HEK293 (cell line): ENCODE results near the gene APOLD1.

Experiments
- MEIS1 ChIP-seq: sonication (generic); formaldehyde crosslinking; IDR thresholded peaks from 2 replicates; pipeline ENCODE4 v1.8.1; 2022; ENCODE audit warnings: missing genetic modification reagents, mild to moderate bottlenecking, borderline replicate concordance
- OSR2 ChIP-seq: fragments of 450-650 bp; formaldehyde crosslinking; IDR thresholded peaks from 2 replicates; pipeline ENCODE4 v1.5.1; 2016; ENCODE audit warnings: missing biosample characterization, missing genetic modification characterization
- SETDB1 ChIP-seq: IDR thresholded peaks from one replicate; pipeline ENCODE4 v1.6.1; 2017; ENCODE audit warnings: mild to moderate bottlenecking, low read length, moderate library complexity, mixed read lengths; ENCODE audit not compliant: insufficient read length
- TRIM28 ChIP-seq: IDR thresholded peaks from 2 replicates; pipeline ENCODE4 v1.6.1; 2011; ENCODE audit warnings: low read length, control low read depth, borderline replicate concordance
- YY1 ChIP-seq: fragments of 450-650 bp; formaldehyde crosslinking; IDR thresholded peaks from 2 replicates; pipeline ENCODE4 v1.5.1; 2018; ENCODE audit warnings: missing biosample characterization, missing genetic modification characterization
- ZBTB17 ChIP-seq: fragments of 450-650 bp; formaldehyde crosslinking; IDR thresholded peaks from 2 replicates; pipeline ENCODE4 v1.5.1; 2016; ENCODE audit warnings: missing biosample characterization, missing genetic modification characterization
- ZNF132 ChIP-seq: fragments of 450-650 bp; formaldehyde crosslinking; IDR thresholded peaks from 2 replicates; pipeline ENCODE4 v1.5.1; 2017; ENCODE audit warnings: missing biosample characterization, missing genetic modification characterization, borderline replicate concordance
- ZNF202 ChIP-seq: fragments of 450-650 bp; formaldehyde crosslinking; IDR thresholded peaks from 2 replicates; pipeline ENCODE4 v1.5.1; 2016; ENCODE audit warnings: missing biosample characterization, missing genetic modification characterization, borderline replicate concordance
- ZNF266 ChIP-seq: fragments of 450-650 bp; formaldehyde crosslinking; IDR thresholded peaks from 2 replicates; pipeline ENCODE4 v1.5.1; 2016; ENCODE audit warnings: missing biosample characterization, missing genetic modification characterization, low read depth
- ZNF274 ChIP-seq, 2 experiments: fragments of 200-500 bp in 1 of 2; fragments of 450-650 bp in 1 of 2; sonication (Bioruptor generic) in 1 of 2; formaldehyde crosslinking in 1 of 2; IDR thresholded peaks; 2 replicates each; pipeline versions ENCODE4 v1.5.1 to v1.6.1; 2014 to 2016; ENCODE audit warnings: borderline replicate concordance in 1 of 2, inconsistent platforms in 1 of 2, low read length in 1 of 2, missing biosample characterization in 1 of 2, missing genetic modification characterization in 1 of 2
- ZNF324 ChIP-seq: fragments of 450-650 bp; formaldehyde crosslinking; IDR thresholded peaks from 2 replicates; pipeline ENCODE4 v1.5.1; 2016; ENCODE audit warnings: missing biosample characterization, missing genetic modification characterization
- ZNF350 ChIP-seq: fragments of 450-650 bp; formaldehyde crosslinking; IDR thresholded peaks from 2 replicates; pipeline ENCODE4 v1.5.0; 2017; ENCODE audit warnings: missing biosample characterization, mild to moderate bottlenecking, missing genetic modification characterization
- ZNF37A ChIP-seq: fragments of 450-650 bp; IDR thresholded peaks from 2 replicates; pipeline ENCODE4 v1.5.1; 2018; ENCODE audit warnings: missing biosample characterization, missing genetic modification characterization
- ZNF416 ChIP-seq: fragments of 450-650 bp; formaldehyde crosslinking; IDR thresholded peaks from 2 replicates; pipeline ENCODE4 v1.5.1; 2016; ENCODE audit warnings: missing biosample characterization, missing genetic modification characterization
- ZNF529 ChIP-seq: fragments of 450-650 bp; formaldehyde crosslinking; IDR thresholded peaks from 2 replicates; pipeline ENCODE4 v1.5.1; 2017; ENCODE audit warnings: missing genetic modification characterization, missing biosample characterization; ENCODE audit not compliant: insufficient replicate concordance
- ZNF530 ChIP-seq: fragments of 450-650 bp; formaldehyde crosslinking; IDR thresholded peaks from 2 replicates; pipeline ENCODE4 v1.5.1; 2016; ENCODE audit warnings: low read depth, missing biosample characterization, missing genetic modification characterization
- ZNF560 ChIP-seq: fragments of 450-650 bp; formaldehyde crosslinking; IDR thresholded peaks from 2 replicates; pipeline ENCODE4 v1.5.1; 2017; ENCODE audit warnings: missing biosample characterization, missing genetic modification characterization, borderline replicate concordance
- ZNF596 ChIP-seq: fragments of 450-650 bp; IDR thresholded peaks from 2 replicates; pipeline ENCODE4 v1.5.0; 2018; ENCODE audit warnings: missing biosample characterization, mild to moderate bottlenecking, missing genetic modification characterization, moderate library complexity
- ZNF610 ChIP-seq: fragments of 450-650 bp; formaldehyde crosslinking; IDR thresholded peaks from 2 replicates; pipeline ENCODE4 v1.5.1; 2016; ENCODE audit warnings: missing biosample characterization, missing genetic modification characterization, borderline replicate concordance
- ZNF658 ChIP-seq: fragments of 450-650 bp; formaldehyde crosslinking; IDR thresholded peaks from 2 replicates; pipeline ENCODE4; 2016; ENCODE audit warnings: missing biosample characterization, missing genetic modification characterization
- ZNF692 ChIP-seq: fragments of 450-650 bp; formaldehyde crosslinking; IDR thresholded peaks from 2 replicates; pipeline ENCODE4 v1.5.1; 2016; ENCODE audit warnings: missing biosample characterization, missing genetic modification characterization
- ZNF768 ChIP-seq: fragments of 450-650 bp; formaldehyde crosslinking; IDR thresholded peaks from 2 replicates; pipeline ENCODE4 v1.5.1; 2018; ENCODE audit warnings: missing biosample characterization, mild to moderate bottlenecking, missing genetic modification characterization
- ZNF843 ChIP-seq: fragments of 450-650 bp; formaldehyde crosslinking; IDR thresholded peaks from 2 replicates; pipeline ENCODE4 v1.5.1; 2016; ENCODE audit warnings: missing biosample characterization, missing genetic modification characterization
- TF ChIP-seq, protein P1 (sequence below): fragments of 450-650 bp; formaldehyde crosslinking; optimal IDR thresholded peaks from 2 replicates; pipeline ENCODE3; 2016; ENCODE audit warnings: missing biosample characterization, mild to moderate bottlenecking, missing genetic modification characterization
- TF ChIP-seq, protein P2 (sequence below): fragments of 450-650 bp; formaldehyde crosslinking; IDR thresholded peaks from 2 replicates; pipeline ENCODE4 v1.5.1; 2016; ENCODE audit warnings: missing biosample characterization, missing genetic modification characterization
- TF ChIP-seq, protein P3 (sequence below): fragments of 450-650 bp; formaldehyde crosslinking; IDR thresholded peaks from 2 replicates; pipeline ENCODE4 v1.5.0; 2017; ENCODE audit warnings: missing biosample characterization, missing genetic modification characterization, borderline replicate concordance
- TF ChIP-seq, protein P4 (sequence below): fragments of 450-650 bp; formaldehyde crosslinking; IDR thresholded peaks from 2 replicates; pipeline ENCODE4 v1.5.1; 2016; ENCODE audit warnings: missing biosample characterization, missing genetic modification characterization
- TF ChIP-seq, protein P5 (sequence below): fragments of 450-650 bp; formaldehyde crosslinking; IDR thresholded peaks from 2 replicates; pipeline ENCODE4 v1.5.1; 2016; ENCODE audit warnings: missing biosample characterization, missing genetic modification characterization
- TF ChIP-seq, protein P6 (sequence below): fragments of 450-650 bp; formaldehyde crosslinking; IDR thresholded peaks from 2 replicates; pipeline ENCODE4 v1.5.1; 2016; ENCODE audit warnings: missing biosample characterization, missing genetic modification characterization, low read depth

APOLD1 gene

GRCh38 chr12:12788675-12789368 lies 3.4 kb downstream of the APOLD1 start (continued):
- TF ChIP-seq ZNF416 (tag by site-specific recombination): no peak
- TF ChIP-seq ZNF843 (tag by site-specific recombination): no peak
- no peak for TF ChIP-seq ZNF530
- TF ChIP-seq ZBTB17 (tag by site-specific recombination): no peak
- TF ChIP-seq ZNF560: no peak
- TF ChIP-seq MEIS1 (CRISPR knock-in tag): no peak
- TF ChIP-seq ZNF274 (IDR thresholded peaks at IDR 0.05; ENCODE audit: low read length): no peak
- no peak for TF ChIP-seq ZNF274 (tag by site-specific recombination; IDR thresholded peaks at IDR 0.05; ENCODE audit: borderline replicate concordance)
- no peak for TF ChIP-seq SETDB1
- no peak for TF ChIP-seq ZNF266 (tag by site-specific recombination)
- TF ChIP-seq YY1 (tag by site-specific recombination): no peak
- no peak for TF ChIP-seq ZNF350 (tag by site-specific recombination)
- TF ChIP-seq ZNF596 (tag by site-specific recombination): peak; percentile 95
- no peak for TF ChIP-seq ZNF610
- no peak for TF ChIP-seq ZNF132 (tag by site-specific recombination)
- no peak for TF ChIP-seq TRIM28
- TF ChIP-seq, protein P1, sequence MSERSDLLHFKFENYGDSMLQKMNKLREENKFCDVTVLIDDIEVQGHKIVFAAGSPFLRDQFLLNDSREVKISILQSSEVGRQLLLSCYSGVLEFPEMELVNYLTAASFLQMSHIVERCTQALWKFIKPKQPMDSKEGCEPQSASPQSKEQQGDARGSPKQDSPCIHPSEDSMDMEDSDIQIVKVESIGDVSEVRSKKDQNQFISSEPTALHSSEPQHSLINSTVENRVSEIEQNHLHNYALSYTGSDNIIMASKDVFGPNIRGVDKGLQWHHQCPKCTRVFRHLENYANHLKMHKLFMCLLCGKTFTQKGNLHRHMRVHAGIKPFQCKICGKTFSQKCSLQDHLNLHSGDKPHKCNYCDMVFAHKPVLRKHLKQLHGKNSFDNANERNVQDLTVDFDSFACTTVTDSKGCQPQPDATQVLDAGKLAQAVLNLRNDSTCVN (tag by site-specific recombination): no peak
- TF ChIP-seq, protein P2, sequence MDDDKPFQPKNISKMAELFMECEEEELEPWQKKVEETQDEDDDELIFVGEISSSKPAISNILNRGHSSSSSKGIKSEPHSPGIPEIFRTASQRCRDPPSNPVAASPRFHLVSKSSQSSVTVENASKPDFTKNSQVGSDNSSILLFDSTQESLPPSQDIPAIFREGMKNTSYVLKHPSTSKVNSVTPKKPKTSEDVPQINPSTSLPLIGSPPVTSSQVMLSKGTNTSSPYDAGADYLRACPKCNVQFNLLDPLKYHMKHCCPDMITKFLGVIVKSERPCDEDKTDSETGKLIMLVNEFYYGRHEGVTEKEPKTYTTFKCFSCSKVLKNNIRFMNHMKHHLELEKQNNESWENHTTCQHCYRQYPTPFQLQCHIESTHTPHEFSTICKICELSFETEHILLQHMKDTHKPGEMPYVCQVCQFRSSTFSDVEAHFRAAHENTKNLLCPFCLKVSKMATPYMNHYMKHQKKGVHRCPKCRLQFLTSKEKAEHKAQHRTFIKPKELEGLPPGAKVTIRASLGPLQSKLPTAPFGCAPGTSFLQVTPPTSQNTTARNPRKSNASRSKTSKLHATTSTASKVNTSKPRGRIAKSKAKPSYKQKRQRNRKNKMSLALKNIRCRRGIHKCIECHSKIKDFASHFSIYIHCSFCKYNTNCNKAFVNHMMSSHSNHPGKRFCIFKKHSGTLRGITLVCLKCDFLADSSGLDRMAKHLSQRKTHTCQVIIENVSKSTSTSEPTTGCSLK (tag by site-specific recombination): no peak
- TF ChIP-seq ZNF692: peak; percentile 90; the same call in 1 of the 2 replicates
- TF ChIP-seq, protein P3, sequence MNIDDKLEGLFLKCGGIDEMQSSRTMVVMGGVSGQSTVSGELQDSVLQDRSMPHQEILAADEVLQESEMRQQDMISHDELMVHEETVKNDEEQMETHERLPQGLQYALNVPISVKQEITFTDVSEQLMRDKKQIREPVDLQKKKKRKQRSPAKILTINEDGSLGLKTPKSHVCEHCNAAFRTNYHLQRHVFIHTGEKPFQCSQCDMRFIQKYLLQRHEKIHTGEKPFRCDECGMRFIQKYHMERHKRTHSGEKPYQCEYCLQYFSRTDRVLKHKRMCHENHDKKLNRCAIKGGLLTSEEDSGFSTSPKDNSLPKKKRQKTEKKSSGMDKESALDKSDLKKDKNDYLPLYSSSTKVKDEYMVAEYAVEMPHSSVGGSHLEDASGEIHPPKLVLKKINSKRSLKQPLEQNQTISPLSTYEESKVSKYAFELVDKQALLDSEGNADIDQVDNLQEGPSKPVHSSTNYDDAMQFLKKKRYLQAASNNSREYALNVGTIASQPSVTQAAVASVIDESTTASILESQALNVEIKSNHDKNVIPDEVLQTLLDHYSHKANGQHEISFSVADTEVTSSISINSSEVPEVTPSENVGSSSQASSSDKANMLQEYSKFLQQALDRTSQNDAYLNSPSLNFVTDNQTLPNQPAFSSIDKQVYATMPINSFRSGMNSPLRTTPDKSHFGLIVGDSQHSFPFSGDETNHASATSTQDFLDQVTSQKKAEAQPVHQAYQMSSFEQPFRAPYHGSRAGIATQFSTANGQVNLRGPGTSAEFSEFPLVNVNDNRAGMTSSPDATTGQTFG (tag by site-specific recombination): no peak
- TF ChIP-seq OSR2 (tag by site-specific recombination): no peak
- TF ChIP-seq ZNF768 (tag by site-specific recombination): no peak
- TF ChIP-seq, protein P4, sequence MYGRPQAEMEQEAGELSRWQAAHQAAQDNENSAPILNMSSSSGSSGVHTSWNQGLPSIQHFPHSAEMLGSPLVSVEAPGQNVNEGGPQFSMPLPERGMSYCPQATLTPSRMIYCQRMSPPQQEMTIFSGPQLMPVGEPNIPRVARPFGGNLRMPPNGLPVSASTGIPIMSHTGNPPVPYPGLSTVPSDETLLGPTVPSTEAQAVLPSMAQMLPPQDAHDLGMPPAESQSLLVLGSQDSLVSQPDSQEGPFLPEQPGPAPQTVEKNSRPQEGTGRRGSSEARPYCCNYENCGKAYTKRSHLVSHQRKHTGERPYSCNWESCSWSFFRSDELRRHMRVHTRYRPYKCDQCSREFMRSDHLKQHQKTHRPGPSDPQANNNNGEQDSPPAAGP (tag by site-specific recombination): no peak
- no peak for TF ChIP-seq ZNF37A (tag by site-specific recombination)
- no peak for TF ChIP-seq ZNF658 (tag by site-specific recombination)
- TF ChIP-seq ZNF202 (tag by site-specific recombination): no peak
- TF ChIP-seq, protein P5, sequence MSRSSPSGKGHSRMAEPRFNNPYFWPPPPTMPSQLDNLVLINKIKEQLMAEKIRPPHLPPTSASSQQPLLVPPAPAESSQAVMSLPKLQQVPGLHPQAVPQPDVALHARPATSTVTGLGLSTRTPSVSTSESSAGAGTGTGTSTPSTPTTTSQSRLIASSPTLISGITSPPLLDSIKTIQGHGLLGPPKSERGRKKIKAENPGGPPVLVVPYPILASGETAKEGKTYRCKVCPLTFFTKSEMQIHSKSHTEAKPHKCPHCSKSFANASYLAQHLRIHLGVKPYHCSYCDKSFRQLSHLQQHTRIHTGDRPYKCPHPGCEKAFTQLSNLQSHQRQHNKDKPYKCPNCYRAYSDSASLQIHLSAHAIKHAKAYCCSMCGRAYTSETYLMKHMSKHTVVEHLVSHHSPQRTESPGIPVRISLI (tag by site-specific recombination): no peak
- TF ChIP-seq, protein P6, sequence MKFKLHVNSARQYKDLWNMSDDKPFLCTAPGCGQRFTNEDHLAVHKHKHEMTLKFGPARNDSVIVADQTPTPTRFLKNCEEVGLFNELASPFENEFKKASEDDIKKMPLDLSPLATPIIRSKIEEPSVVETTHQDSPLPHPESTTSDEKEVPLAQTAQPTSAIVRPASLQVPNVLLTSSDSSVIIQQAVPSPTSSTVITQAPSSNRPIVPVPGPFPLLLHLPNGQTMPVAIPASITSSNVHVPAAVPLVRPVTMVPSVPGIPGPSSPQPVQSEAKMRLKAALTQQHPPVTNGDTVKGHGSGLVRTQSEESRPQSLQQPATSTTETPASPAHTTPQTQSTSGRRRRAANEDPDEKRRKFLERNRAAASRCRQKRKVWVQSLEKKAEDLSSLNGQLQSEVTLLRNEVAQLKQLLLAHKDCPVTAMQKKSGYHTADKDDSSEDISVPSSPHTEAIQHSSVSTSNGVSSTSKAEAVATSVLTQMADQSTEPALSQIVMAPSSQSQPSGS: no peak
- TF ChIP-seq ZNF324 (tag by site-specific recombination): no peak
- no peak for TF ChIP-seq ZNF529 (tag by site-specific recombination)
